Keratinocyte (primary cell): ENCODE data around the gene NFATC3.

Source experiments
- EZH2 ChIP-seq: IDR thresholded peaks from one replicate; pipeline ENCODE4 v1.6.1; 2012; ENCODE audit warnings: inconsistent platforms, mild to moderate bottlenecking, low read length, moderate library complexity
- TF ChIP-seq, protein P1 (sequence below), 3 experiments: IDR thresholded peaks in 1 of 3; conservative IDR thresholded peaks in 1 of 3; optimal IDR thresholded peaks in 1 of 3; 2 replicates in 2 of 3; 3 replicates in 1 of 3; pipeline versions ENCODE3 to v1.5.1; 2011; ENCODE audit warnings: low read length in 3 of 3, mild to moderate bottlenecking in 3 of 3, moderate library complexity in 2 of 3, control low read depth in 1 of 3, inconsistent platforms in 1 of 3; ENCODE audit not compliant: insufficient read depth in 2 of 3; ENCODE audit errors: extremely low read depth in 1 of 3

DNA sequence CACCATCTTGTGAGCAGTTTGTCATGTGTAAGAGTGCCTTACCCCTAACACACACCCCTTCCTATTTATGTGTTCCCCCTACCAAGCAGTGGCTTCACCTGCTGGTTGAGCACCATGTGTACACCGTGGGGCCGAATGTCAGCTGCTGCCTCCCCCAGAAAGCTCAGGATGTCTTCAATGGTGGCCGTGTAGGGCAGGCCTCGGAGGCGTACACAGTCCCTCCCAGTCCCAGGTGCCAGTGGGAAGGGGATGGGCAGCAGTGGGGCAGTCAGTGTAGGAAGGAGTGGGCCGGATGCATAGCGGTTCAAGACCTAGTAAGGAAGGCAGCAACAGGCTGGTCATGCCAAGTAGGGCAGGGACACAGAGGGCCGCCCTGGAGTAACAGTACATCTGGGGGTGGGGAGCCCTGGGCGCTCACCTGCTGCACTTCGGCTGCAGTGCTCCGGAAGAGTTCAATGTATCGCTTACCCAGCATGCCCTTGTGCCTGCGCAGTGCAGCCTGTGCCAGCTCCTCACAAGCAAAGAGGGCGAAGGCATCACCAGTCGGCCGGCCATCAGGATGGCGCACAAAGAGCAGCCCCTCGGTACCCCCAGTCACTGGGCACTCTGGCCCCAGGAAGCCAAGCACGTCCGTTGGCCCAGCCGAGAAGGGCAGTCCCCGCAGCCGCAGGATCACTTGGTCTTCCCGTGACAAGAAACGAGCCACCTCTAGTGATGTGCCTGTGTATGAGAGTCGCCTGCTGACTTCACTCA is 146.4 kb downstream of the NFATC3 start:
- TF ChIP-seq, protein P1, sequence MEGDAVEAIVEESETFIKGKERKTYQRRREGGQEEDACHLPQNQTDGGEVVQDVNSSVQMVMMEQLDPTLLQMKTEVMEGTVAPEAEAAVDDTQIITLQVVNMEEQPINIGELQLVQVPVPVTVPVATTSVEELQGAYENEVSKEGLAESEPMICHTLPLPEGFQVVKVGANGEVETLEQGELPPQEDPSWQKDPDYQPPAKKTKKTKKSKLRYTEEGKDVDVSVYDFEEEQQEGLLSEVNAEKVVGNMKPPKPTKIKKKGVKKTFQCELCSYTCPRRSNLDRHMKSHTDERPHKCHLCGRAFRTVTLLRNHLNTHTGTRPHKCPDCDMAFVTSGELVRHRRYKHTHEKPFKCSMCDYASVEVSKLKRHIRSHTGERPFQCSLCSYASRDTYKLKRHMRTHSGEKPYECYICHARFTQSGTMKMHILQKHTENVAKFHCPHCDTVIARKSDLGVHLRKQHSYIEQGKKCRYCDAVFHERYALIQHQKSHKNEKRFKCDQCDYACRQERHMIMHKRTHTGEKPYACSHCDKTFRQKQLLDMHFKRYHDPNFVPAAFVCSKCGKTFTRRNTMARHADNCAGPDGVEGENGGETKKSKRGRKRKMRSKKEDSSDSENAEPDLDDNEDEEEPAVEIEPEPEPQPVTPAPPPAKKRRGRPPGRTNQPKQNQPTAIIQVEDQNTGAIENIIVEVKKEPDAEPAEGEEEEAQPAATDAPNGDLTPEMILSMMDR (optimal IDR thresholded peaks at IDR 0.05 in 1 of 3, IDR thresholded peaks at IDR 0.05 in 1 of 3, conservative IDR thresholded peaks at IDR 0.05 in 1 of 3; ENCODE audit: extremely low read depth in 1 of 3, insufficient read depth in 2 of 3, low read length in 3 of 3) = no peak
- no peak for TF ChIP-seq EZH2
